DMS53 treated with DMSO at 0.1 percent for 48 hours (cell line): ENCODE data around the gene TOP3B.

Experiments used
- DNase-seq: peaks from one replicate; lab custom pipeline; 2025; ENCODE audit not compliant: unreplicated experiment; lab: John Stamatoyannopoulos, UW

The TOP3B gene

GRCh38 chr22:21981874-21982273, 713 bp downstream of the TOP3B start:
- DNase-seq, result no peak

- no peak for DNase-seq
Observed at GRCh38 chr22:21980547-21980946, 2.0 kb downstream of the TOP3B start.

- DNase-seq, result no peak
Observed at GRCh38 chr22:21978564-21979386, 3.8 kb downstream of the TOP3B start.

GRCh38 chr22:21977814-21978213, 4.8 kb downstream of the TOP3B start:
- no peak for DNase-seq

- DNase-seq, result no peak
Observed at GRCh38 chr22:21975854-21976345, 6.7 kb downstream of the TOP3B start.

- DNase-seq, result no peak
Observed at GRCh38 chr22:21975273-21975672, 7.3 kb downstream of the TOP3B start.

- DNase-seq, result no peak
Observed at GRCh38 chr22:21974058-21974649, 8.4 kb downstream of the TOP3B start.

GRCh38 chr22:21972806-21973205, 9.8 kb downstream of the TOP3B start:
- no peak for DNase-seq

- DNase-seq, result no peak
Observed at GRCh38 chr22:21972293-21972779, 10.3 kb downstream of the TOP3B start.

- no peak for DNase-seq
Observed at GRCh38 chr22:21971858-21972275, 10.7 kb downstream of the TOP3B start.

- DNase-seq, result no peak
Observed at GRCh38 chr22:21970800-21971617, 11.6 kb downstream of the TOP3B start.

- no peak for DNase-seq
Observed at GRCh38 chr22:21970037-21970799, 12.4 kb downstream of the TOP3B start.

- DNase-seq, result no peak
Observed at GRCh38 chr22:21968452-21969129, 14.0 kb downstream of the TOP3B start.

- DNase-seq, result no peak
Observed at GRCh38 chr22:21967693-21968271, 14.8 kb downstream of the TOP3B start.

GRCh38 chr22:21966643-21967516, 15.7 kb downstream of the TOP3B start:
- no peak for DNase-seq

GRCh38 chr22:21965762-21966288, 16.8 kb downstream of the TOP3B start:
- DNase-seq, result no peak

GRCh38 chr22:21964918-21965484, 17.6 kb downstream of the TOP3B start:
- no peak for DNase-seq

GRCh38 chr22:21964234-21964633, 18.4 kb downstream of the TOP3B start:
- no peak for DNase-seq
